LNCAP (cell line): ENCODE data around the gene MGMT.

Experiments used
- TF ChIP-seq, protein P1 (sequence below): fragments of 450-650 bp; IDR thresholded peaks from 2 replicates; pipeline ENCODE4 v1.5.1; 2017; ENCODE audit warnings: mild to moderate bottlenecking

Gene MGMT

DNA sequence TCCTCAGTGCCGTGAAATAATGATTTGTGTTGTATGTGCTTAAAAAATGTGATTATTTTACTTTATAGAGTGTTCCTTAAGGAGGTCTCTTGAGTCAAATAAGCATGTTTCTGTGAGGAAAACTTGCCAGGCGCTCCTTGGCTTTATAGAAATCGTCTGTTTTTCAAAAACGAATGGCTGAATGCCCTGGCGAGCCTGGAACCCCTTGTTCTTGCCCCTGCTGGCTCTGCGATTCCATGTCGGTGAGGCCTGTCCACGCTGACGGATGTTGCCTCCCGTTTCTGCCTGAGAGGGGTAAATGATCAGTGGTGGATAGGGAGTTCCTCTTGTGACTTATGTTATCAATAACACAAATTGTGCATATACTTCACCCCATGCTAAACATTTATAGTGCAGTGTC, 75.5 kb downstream of the MGMT start:
- TF ChIP-seq, protein P1, sequence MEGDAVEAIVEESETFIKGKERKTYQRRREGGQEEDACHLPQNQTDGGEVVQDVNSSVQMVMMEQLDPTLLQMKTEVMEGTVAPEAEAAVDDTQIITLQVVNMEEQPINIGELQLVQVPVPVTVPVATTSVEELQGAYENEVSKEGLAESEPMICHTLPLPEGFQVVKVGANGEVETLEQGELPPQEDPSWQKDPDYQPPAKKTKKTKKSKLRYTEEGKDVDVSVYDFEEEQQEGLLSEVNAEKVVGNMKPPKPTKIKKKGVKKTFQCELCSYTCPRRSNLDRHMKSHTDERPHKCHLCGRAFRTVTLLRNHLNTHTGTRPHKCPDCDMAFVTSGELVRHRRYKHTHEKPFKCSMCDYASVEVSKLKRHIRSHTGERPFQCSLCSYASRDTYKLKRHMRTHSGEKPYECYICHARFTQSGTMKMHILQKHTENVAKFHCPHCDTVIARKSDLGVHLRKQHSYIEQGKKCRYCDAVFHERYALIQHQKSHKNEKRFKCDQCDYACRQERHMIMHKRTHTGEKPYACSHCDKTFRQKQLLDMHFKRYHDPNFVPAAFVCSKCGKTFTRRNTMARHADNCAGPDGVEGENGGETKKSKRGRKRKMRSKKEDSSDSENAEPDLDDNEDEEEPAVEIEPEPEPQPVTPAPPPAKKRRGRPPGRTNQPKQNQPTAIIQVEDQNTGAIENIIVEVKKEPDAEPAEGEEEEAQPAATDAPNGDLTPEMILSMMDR: no peak

DNA sequence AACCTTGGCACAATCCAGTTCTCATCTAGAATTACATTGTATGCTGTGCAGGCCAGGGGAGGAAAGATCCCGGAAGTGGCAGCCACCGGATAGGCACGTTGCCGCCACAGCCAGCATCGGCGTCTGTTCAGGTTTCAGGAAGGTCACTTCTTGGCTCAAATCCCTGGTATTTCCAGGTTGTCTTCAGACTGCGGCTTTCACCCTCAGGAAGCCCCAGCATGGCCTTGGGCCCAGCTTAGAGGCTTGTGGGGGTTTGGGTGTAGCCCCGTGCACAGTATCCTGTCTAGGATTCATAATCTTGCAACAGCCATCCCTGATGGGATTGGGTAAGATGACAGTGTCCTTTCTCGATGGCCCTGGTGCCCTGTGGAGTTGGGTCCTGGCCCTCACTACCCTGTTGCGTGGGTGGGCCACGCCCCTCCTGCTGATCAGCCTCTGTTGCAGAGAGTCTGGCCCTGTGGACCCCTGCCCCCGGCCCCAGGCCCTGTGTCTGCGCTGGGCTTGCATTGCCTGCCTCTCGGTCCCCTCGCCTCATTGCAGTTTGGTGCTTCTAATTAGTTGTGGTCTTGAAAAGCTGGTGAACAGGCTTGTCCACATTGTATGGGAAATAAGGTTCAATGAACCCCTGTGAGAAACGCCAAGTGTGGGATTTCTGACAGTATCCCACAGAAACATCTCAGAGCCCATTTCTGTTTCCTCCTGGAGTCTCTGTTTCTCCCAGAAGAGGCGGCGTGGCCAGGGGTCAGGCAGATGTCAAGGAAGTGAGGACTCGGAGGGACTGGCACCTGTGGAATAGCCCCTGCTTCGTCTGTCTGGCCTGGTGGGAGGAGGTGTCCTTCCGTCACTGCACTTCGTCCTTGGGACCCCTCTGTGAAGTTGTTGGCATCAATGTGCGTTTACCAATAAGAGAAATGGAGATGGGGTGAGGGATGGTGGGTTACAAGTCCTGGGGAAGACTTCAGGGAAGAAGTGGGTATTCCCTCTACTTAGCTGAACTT, 77.5 kb downstream of the MGMT start:
- TF ChIP-seq, protein P1: no peak

DNA sequence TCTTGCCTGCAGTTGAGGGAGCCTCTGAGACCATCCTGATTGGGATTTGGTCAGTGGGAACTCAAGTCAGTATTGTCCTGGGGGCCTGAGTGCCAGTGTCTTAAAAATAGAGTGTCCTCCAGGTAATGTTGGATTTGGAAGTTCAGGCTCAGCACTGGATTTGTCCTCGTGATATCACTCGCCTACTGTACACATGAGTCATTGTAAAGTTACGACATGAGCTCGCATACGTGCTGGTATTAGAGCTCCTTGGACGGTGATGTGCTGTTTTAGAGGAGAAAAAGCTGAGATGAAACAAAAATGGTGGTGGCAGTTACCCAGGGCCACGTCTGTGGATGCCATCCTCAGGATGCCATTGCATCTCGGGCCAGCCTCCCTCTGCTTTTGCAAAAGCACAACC, 78.2 kb downstream of the MGMT start:
- TF ChIP-seq, protein P1: no peak

DNA sequence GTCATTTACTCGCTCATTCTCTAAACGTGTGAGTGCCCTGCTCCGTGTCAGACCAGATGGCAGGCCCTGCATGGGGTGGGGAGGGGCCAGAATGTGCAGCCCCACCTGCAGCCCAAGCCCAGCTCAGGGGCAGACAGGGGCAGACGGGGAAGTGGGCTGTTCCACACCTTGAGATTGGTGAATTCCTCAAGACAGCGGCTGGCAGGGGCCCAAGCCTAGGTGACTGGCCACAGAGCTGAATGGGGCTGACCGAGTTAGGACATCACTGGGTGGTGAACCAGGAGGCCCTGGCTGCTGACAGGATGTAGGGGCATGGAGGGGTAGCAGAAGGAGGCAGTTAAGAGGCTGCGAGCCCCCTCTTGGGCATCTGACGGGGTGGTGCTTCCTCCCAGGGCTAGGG, 79.1 kb downstream of the MGMT start:
- TF ChIP-seq, protein P1: no peak

DNA sequence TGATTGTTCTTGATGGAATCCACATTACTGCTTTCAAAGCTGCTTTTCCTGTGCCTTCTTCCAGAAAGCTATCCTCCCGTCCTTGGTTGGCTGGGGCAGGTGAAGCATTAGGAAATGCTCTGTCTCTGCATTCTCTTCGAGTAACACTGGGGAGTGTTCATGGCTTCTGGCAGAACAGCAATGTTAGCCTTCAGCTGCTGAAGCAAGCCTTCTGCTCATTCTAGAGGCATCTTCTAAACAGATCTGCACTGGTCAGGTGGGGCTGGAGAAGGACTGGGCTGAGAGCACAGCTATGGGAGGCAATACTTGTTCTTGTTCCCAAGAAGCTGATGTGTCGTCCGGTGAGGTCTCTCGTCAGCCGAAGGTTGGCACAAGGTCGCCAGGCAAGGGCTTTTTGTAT, 80.6 kb downstream of the MGMT start:
- TF ChIP-seq, protein P1: no peak

DNA sequence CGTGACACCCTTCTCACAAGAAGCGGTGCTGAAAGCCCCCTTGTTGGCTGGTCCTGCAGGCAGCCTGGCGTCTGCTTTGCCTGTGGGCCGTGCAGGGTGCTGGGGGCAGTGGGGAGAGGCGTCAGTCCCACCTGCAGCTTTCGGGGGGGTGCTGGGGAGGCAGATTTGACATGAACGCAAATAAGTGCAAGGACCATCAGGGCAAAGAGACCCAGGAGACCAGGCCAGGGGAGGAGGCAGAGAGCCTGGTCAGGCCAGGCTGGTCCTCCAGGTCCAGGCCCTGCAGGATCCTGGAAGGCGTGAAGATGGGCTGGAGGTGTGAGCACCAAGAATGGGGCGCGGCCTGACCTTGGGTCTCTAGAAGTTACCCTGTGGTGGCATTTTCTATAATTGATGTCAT, 81.6 kb downstream of the MGMT start:
- TF ChIP-seq, protein P1: no peak

DNA sequence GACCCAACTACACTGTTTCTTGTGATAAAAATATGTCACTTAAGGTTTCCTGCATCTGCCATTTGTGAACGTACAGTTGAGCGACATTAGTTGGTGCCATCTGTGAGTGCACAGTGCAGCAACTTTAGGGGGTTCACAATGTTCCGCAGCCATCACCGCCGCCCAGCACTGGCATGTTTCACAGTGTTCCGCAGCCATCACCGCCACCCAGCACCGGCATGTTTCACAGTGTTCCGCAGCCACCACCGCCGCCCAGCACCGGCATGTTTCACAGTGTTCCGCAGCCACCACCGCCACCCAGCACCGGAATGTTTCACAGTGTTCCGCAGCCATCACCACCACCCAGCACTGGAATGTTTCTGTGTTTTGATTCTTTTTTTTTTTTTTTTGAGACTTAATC, 83.0 kb downstream of the MGMT start:
- TF ChIP-seq, protein P1: no peak
